HL-60/S4 (cell line): ENCODE data around the gene DNAJB8.

Source experiments
- in situ Hi-C: fragments of 300-500 bp; cut with MboI; formaldehyde crosslinking; loops from 2 replicates; pipeline ENCODE4 v1.14.3; 2022; ENCODE audit warnings: low sequenced_read_pairs

The DNAJB8 gene

GRCh38 chr3:128484404-128485281 lies 18.0 kb upstream of the DNAJB8 start:
- in situ Hi-C loops = no loop called here

- in situ Hi-C loops = no loop called here
Measured at GRCh38 chr3:128483657-128484403, 17.1 kb upstream of the DNAJB8 start.

- in situ Hi-C loops = no loop called here
Measured at GRCh38 chr3:128482666-128483656, 16.3 kb upstream of the DNAJB8 start.

GRCh38 chr3:128482175-128482574 lies 15.5 kb upstream of the DNAJB8 start:
- in situ Hi-C loops = no loop called here

- in situ Hi-C loops = no loop called here
Measured at GRCh38 chr3:128481438-128481942, 14.8 kb upstream of the DNAJB8 start.

GRCh38 chr3:128480717-128481437 lies 14.2 kb upstream of the DNAJB8 start:
- in situ Hi-C loops = no loop called here

GRCh38 chr3:128480278-128480677 lies 13.6 kb upstream of the DNAJB8 start:
- in situ Hi-C loops = no loop called here

- in situ Hi-C loops = no loop called here
Measured at GRCh38 chr3:128479558-128480086, 12.9 kb upstream of the DNAJB8 start.

- in situ Hi-C loops = no loop called here
Measured at GRCh38 chr3:128478576-128479506, 12.2 kb upstream of the DNAJB8 start.

GRCh38 chr3:128476659-128477058 lies 10.0 kb upstream of the DNAJB8 start:
- in situ Hi-C loops = no loop called here

GRCh38 chr3:128475355-128475754 lies 8.7 kb upstream of the DNAJB8 start:
- in situ Hi-C loops = no loop called here

- in situ Hi-C loops = no loop called here
Measured at GRCh38 chr3:128473737-128474136, 7.0 kb upstream of the DNAJB8 start.

- in situ Hi-C loops = no loop called here
Measured at GRCh38 chr3:128473180-128473519, 6.5 kb upstream of the DNAJB8 start.

- in situ Hi-C loops = no loop called here
Measured at GRCh38 chr3:128472449-128473179, 5.9 kb upstream of the DNAJB8 start.

- in situ Hi-C loops = no loop called here
Measured at GRCh38 chr3:128471720-128472119, 5.0 kb upstream of the DNAJB8 start.

GRCh38 chr3:128471110-128471509 lies 4.4 kb upstream of the DNAJB8 start:
- in situ Hi-C loops = no loop called here

- in situ Hi-C loops = no loop called here
Measured at GRCh38 chr3:128470134-128470899, 3.6 kb upstream of the DNAJB8 start.
